ENCODE data around the gene RASAL2. TPM values are rescaled to one million over a fixed set of nuclear protein-coding genes. Genes with fewer than 3 reads are reported as not detected.

The RASAL2 gene
- total and polyA plus RNA-seq, 2 experiments from 2014 or later = 16.0 to 42.2 TPM

- peaks cover 18% of the 10 kb centered on the region for H3K4me1 Mint-ChIP-seq
- H3K36me3 Mint-ChIP-seq (ENCODE audit: low read depth) = no peaks in the 10 kb centered on the region
- peaks cover 86% of the 10 kb centered on the region for H3K79me2 ChIP-seq (replicated peaks; ENCODE audit: insufficient read depth)
- ATAC-seq (no peak; the same call in 2 of the 3 replicates), DNase-seq (ENCODE audit: low spot score) (no peak)
- H3K27me3 ChIP-seq (ENCODE audit: insufficient read depth) = no peaks in the 10 kb centered on the region
- no peaks in the 10 kb centered on the region for H3K9me3 Mint-ChIP-seq
- no peak overlapping the region for H3K27ac Mint-ChIP-seq
- no peaks in the 10 kb centered on the region for H3K27me3 Mint-ChIP-seq (ENCODE audit: insufficient read depth, low read depth, poor library complexity)
- no peak overlapping the region for H3K27ac ChIP-seq (ENCODE audit: low read depth)
- H3K4me3 Mint-ChIP-seq = no peak overlapping the region
- peaks cover 4% of the 10 kb centered on the region; the same call in 1 of the 2 replicates for H4K20me1 ChIP-seq (replicated peaks; ENCODE audit: insufficient read depth)
- no peak overlapping the region for H2AFZ ChIP-seq
- H3K4me1 ChIP-seq (ENCODE audit: insufficient read depth) = no peaks in the 10 kb centered on the region
- no peaks in the 10 kb centered on the region for H3K36me3 ChIP-seq (ENCODE audit: insufficient read depth)
- H3F3A ChIP-seq (replicated peaks; ENCODE audit: low read depth) = no peaks in the 10 kb centered on the region
- no peak overlapping the region for H3K4me2 ChIP-seq
- TF ChIP-seq EZH2phosphoT487 (IDR thresholded peaks at IDR 0.05; ENCODE audit: unreplicated experiment) (no peak), ZNF462 (CRISPR knock-in tag; IDR thresholded peaks at IDR 0.05) (no peak), ZNF331 (CRISPR knock-in tag; IDR thresholded peaks at IDR 0.05; ENCODE audit: low read depth) (no peak), JUNB (IDR thresholded peaks at IDR 0.05; ENCODE audit: unreplicated experiment) (no peak), REST (IDR thresholded peaks at IDR 0.05; ENCODE audit: unreplicated experiment) (no peak), POLR2AphosphoS5 (IDR thresholded peaks at IDR 0.05; ENCODE audit: low read depth) (no peak), ZNF114 (CRISPR knock-in tag; IDR thresholded peaks at IDR 0.05) (no peak), NANOG (IDR thresholded peaks at IDR 0.05; ENCODE audit: borderline replicate concordance) (no peak), CTCF (conservative IDR thresholded peaks at IDR 0.05; ENCODE audit: low read depth in 2 of 2) (no peak), STAT1 (IDR thresholded peaks at IDR 0.05; ENCODE audit: unreplicated experiment) (no peak)
- no peak overlapping the region for H3K4me3 ChIP-seq
- no peaks in the 10 kb centered on the region for H3K9me2 ChIP-seq (ENCODE audit: insufficient read depth)
Measured at GRCh38 chr1:178180405-178180804, 86.5 kb downstream of the RASAL2 start.

Data from GM23338 (cell line).